ENCODE measurements around the gene HSF5. TPM values are rescaled to one million over a fixed set of nuclear protein-coding genes. Genes with fewer than 3 reads are reported as not detected.

Gene HSF5
- total and polyA plus RNA-seq, 2 of the 13 experiments (the other 11 are each of a cell fraction or from before 2014, with no cell fraction given): not detected

DNA sequence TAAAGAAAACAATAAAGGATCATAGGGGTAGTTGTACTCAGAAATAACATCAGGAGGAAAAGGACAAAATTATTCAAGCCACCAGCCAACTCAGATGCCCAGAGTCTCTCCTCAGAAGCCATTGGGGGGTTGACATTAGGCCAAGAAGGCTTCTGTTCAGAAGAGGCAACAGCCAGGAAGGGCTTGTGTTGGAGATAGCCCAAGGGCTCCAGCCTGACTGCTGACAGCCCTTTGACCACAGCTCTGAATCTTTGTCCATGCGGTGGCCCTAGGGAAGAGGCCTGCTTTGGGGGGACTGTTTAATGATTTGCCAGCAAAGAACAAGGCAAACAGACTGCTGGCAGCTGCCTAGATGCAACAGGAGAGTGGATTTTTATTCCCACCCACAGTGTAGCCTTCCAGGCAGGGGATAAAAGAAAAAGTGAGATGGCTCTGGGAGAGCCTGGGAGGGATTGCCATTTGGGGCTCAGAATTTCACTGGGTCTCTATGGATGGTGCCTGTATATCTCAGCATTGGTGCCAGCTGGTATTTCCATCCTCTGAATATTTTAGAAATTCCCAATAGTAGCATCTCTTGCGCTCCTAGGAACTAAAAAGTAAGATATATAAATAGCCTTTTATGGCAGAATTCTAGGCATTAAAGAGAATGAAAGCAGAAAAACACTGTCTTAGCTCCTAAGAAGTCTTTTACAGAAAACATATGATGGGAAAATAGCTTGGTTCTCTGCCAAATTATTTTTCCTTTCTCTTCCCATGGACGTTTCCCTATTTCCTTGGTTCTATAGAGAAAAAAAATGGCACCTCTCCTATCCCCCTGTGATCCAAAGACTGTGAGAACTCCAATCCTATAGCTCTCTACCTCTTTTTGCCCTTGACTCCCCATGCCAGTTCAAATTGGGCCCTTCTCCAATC, 106.8 kb downstream of the HSF5 start (continued):
- TF ChIP-seq, protein P1, sequence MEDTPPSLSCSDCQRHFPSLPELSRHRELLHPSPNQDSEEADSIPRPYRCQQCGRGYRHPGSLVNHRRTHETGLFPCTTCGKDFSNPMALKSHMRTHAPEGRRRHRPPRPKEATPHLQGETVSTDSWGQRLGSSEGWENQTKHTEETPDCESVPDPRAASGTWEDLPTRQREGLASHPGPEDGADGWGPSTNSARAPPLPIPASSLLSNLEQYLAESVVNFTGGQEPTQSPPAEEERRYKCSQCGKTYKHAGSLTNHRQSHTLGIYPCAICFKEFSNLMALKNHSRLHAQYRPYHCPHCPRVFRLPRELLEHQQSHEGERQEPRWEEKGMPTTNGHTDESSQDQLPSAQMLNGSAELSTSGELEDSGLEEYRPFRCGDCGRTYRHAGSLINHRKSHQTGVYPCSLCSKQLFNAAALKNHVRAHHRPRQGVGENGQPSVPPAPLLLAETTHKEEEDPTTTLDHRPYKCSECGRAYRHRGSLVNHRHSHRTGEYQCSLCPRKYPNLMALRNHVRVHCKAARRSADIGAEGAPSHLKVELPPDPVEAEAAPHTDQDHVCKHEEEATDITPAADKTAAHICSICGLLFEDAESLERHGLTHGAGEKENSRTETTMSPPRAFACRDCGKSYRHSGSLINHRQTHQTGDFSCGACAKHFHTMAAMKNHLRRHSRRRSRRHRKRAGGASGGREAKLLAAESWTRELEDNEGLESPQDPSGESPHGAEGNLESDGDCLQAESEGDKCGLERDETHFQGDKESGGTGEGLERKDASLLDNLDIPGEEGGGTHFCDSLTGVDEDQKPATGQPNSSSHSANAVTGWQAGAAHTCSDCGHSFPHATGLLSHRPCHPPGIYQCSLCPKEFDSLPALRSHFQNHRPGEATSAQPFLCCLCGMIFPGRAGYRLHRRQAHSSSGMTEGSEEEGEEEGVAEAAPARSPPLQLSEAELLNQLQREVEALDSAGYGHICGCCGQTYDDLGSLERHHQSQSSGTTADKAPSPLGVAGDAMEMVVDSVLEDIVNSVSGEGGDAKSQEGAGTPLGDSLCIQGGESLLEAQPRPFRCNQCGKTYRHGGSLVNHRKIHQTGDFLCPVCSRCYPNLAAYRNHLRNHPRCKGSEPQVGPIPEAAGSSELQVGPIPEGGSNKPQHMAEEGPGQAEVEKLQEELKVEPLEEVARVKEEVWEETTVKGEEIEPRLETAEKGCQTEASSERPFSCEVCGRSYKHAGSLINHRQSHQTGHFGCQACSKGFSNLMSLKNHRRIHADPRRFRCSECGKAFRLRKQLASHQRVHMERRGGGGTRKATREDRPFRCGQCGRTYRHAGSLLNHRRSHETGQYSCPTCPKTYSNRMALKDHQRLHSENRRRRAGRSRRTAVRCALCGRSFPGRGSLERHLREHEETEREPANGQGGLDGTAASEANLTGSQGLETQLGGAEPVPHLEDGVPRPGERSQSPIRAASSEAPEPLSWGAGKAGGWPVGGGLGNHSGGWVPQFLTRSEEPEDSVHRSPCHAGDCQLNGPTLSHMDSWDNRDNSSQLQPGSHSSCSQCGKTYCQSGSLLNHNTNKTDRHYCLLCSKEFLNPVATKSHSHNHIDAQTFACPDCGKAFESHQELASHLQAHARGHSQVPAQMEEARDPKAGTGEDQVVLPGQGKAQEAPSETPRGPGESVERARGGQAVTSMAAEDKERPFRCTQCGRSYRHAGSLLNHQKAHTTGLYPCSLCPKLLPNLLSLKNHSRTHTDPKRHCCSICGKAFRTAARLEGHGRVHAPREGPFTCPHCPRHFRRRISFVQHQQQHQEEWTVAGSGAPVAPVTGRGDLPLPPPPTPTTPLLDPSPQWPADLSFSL (CRISPR knock-in tag; IDR thresholded peaks at IDR 0.05): 0 out of 2 replicates have a peak, but pooled peaks have one; percentile 22
- TF ChIP-seq MYC (CRISPR knock-in tag; IDR thresholded peaks at IDR 0.05; ENCODE audit: borderline replicate concordance) (peak; percentile 95), HES4 (CRISPR knock-in tag; IDR thresholded peaks at IDR 0.05; ENCODE audit: borderline replicate concordance) (no peak), SETDB1 (CRISPR knock-in tag; IDR thresholded peaks at IDR 0.05; ENCODE audit: borderline replicate concordance) (no peak), ZFP37 (CRISPR knock-in tag; IDR thresholded peaks at IDR 0.05; ENCODE audit: borderline replicate concordance) (peak; percentile 89), ATF7-NPFF (CRISPR knock-in tag; IDR thresholded peaks at IDR 0.05; ENCODE audit: low read depth) (peak; percentile 74), PTBP1 (IDR thresholded peaks at IDR 0.05; ENCODE audit: low read depth, low read length, poor library complexity, severe bottlenecking) (no peak), ZNF546 (CRISPR knock-in tag; conservative IDR thresholded peaks at IDR 0.05) (0 out of 2 replicates have a peak, but pooled peaks have one; percentile 47), ZNF441 (CRISPR knock-in tag; IDR thresholded peaks at IDR 0.05; ENCODE audit: borderline replicate concordance) (peak; percentile 89), ZNF468 (CRISPR knock-in tag; IDR thresholded peaks at IDR 0.05) (no peak), ZNF282 (IDR thresholded peaks at IDR 0.05; ENCODE audit: partially characterized antibody) (no peak), ZIK1 (CRISPR knock-in tag; IDR thresholded peaks at IDR 0.05; ENCODE audit: borderline replicate concordance, low read depth) (no peak), ATF1 (CRISPR knock-in tag; IDR thresholded peaks at IDR 0.05) (no peak; the same call in 1 of the 2 replicates), ZNF143 (CRISPR knock-in tag; IDR thresholded peaks at IDR 0.05) (peak; percentile 40; the same call in 1 of the 2 replicates), TEAD2 (CRISPR knock-in tag; IDR thresholded peaks at IDR 0.05) (no peak), E2F2 (CRISPR knock-in tag; IDR thresholded peaks at IDR 0.05; ENCODE audit: borderline replicate concordance) (no peak), ZNF792 (CRISPR knock-in tag; IDR thresholded peaks at IDR 0.05) (peak; percentile 96; the same call in 1 of the 2 replicates)
- TF ChIP-seq, protein P2, sequence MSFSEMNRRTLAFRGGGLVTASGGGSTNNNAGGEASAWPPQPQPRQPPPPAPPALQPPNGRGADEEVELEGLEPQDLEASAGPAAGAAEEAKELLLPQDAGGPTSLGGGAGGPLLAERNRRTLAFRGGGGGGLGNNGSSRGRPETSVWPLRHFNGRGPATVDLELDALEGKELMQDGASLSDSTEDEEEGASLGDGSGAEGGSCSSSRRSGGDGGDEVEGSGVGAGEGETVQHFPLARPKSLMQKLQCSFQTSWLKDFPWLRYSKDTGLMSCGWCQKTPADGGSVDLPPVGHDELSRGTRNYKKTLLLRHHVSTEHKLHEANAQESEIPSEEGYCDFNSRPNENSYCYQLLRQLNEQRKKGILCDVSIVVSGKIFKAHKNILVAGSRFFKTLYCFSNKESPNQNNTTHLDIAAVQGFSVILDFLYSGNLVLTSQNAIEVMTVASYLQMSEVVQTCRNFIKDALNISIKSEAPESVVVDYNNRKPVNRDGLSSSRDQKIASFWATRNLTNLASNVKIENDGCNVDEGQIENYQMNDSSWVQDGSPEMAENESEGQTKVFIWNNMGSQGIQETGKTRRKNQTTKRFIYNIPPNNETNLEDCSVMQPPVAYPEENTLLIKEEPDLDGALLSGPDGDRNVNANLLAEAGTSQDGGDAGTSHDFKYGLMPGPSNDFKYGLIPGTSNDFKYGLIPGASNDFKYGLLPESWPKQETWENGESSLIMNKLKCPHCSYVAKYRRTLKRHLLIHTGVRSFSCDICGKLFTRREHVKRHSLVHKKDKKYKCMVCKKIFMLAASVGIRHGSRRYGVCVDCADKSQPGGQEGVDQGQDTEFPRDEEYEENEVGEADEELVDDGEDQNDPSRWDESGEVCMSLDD (CRISPR knock-in tag; IDR thresholded peaks at IDR 0.05; ENCODE audit: borderline replicate concordance): peak; percentile 92

All from HepG2 (cell line).